ENCODE results near the gene QSOX1. TPM values are rescaled to one million over a fixed set of nuclear protein-coding genes. Genes with fewer than 3 reads are reported as not detected.

Gene QSOX1
- total and polyA plus RNA-seq, 9 of the 15 experiments (the other 6 are each of a cell fraction or from before 2014, with no cell fraction given): 4.0 to 53.1 (median 15.0) TPM

Other genes starting within 250 kb of the QSOX1 start
- gene CEP350, start 200.1 kb upstream of the QSOX1 start, total RNA-seq (2014; rRNA removed): 30.4 and 34.2 TPM in 2 replicates
- gene CEP350, start 200.1 kb upstream of the QSOX1 start, total RNA-seq (2014; rRNA removed; fragmentation: Illumina TruSeq; extraction: Trizol): 56.0 and 66.8 TPM in 2 replicates
- gene CEP350, start 200.1 kb upstream of the QSOX1 start, total RNA-seq (2015; rRNA removed; fragmentation: Illumina TruSeq; extraction: Trizol): 57.7 and 64.3 TPM in 2 replicates
- gene CEP350, start 200.1 kb upstream of the QSOX1 start, total RNA-seq (2021): 39.5 and 42.2 TPM in 2 replicates
- gene CEP350, start 200.1 kb upstream of the QSOX1 start, polyA plus RNA-seq (2011; rRNA removed): 17.7 and 23.3 TPM in 2 replicates
- 23.0 and 28.0 TPM in 2 replicates for gene CEP350, start 200.1 kb upstream of the QSOX1 start, polyA plus RNA-seq (2014; fragmentation: Illumina TruSeq; extraction: Trizol)
- gene CEP350, start 200.1 kb upstream of the QSOX1 start, polyA plus RNA-seq (2014; fragmentation: Nextera tagmentation; extraction: Ambion mirVana): 1 to 10 TPM; 8.3 to 8.7 TPM
- 17.1 and 20.4 TPM in 2 replicates for gene CEP350, start 200.1 kb upstream of the QSOX1 start, polyA plus RNA-seq (2014; rRNA removed)
- not detected in 2 replicates for gene LHX4, start 75.4 kb downstream of the QSOX1 start, total RNA-seq (2014; rRNA removed)
- 0.03 and 0.04 TPM in 2 replicates for gene LHX4, start 75.4 kb downstream of the QSOX1 start, total RNA-seq (2014; rRNA removed; fragmentation: Illumina TruSeq; extraction: Trizol)
- gene LHX4, start 75.4 kb downstream of the QSOX1 start, total RNA-seq (2015; rRNA removed; fragmentation: Illumina TruSeq; extraction: Trizol): not detected in 2 replicates
- not detected in 2 replicates for gene LHX4, start 75.4 kb downstream of the QSOX1 start, total RNA-seq (2021)
- 0.01 and 0.03 TPM in 2 replicates for gene LHX4, start 75.4 kb downstream of the QSOX1 start, polyA plus RNA-seq (2011; rRNA removed)
- not detected in 2 replicates for gene LHX4, start 75.4 kb downstream of the QSOX1 start, polyA plus RNA-seq (2014; fragmentation: Illumina TruSeq; extraction: Trizol)
- gene LHX4, start 75.4 kb downstream of the QSOX1 start, polyA plus RNA-seq (2014; fragmentation: Nextera tagmentation; extraction: Ambion mirVana): under 1 TPM; 0.10 to 0.11 TPM
- gene LHX4, start 75.4 kb downstream of the QSOX1 start, polyA plus RNA-seq (2014; rRNA removed): not detected in 2 replicates

Measured in K562 (cell line).